Endothelial cell of umbilical vein (primary cell): ENCODE data around the gene PCTP. TPM values are rescaled to one million over a fixed set of nuclear protein-coding genes. Genes with fewer than 3 reads are reported as not detected.

ENCODE experiments used
- BruUV-seq: library from RNA; stranded (reverse); fragments of 400-500 nt; replicated peaks from 2 replicates; lab custom pipeline; 2021; lab: Mats Ljungman, UMichigan
- CTCF ChIA-PET: fragments of 300-600, 350-600 bp; sonication (Branson Sonifier 250); formaldehyde crosslinking; loops from one replicate; lab custom pipeline; 2021; ENCODE audit warnings: antibody characterized with exemption, inconsistent platforms; lab: Charles Lee
- POLR2A ChIA-PET: fragments of 300-600, 350-600 bp; sonication (Branson Sonifier 250); formaldehyde crosslinking; loops from one replicate; lab custom pipeline; 2021; ENCODE audit warnings: antibody characterized with exemption, inconsistent platforms; lab: Charles Lee
- DNase-seq: peaks from one replicate; pipeline ENCODE4 v3.0.0-alpha.2; 2011; ENCODE audit warnings: low read depth, low spot score
- FAIRE-seq: peaks from 2 replicates; lab custom pipeline; 2011; peaks lifted over from hg19 to GRCh38; lab: Jason Lieb, UNC
- H2AFZ ChIP-seq: 2 replicates; pipeline ENCODE4 v1.6.0; 2012; ENCODE audit warnings: low read depth, low read length, control low read depth, inconsistent platforms
- H3K27ac ChIP-seq: 2 replicates; pipeline ENCODE4 v1.5.1; 2011; ENCODE audit warnings: low read depth, mild to moderate bottlenecking, control low read depth, low read length, moderate library complexity; ENCODE audit not compliant: insufficient read depth
- H3K27me3 ChIP-seq, 2 experiments: 2 replicates each; pipeline versions ENCODE4 v1.6.0 to v1.6.1; 2011; ENCODE audit warnings: low read length in 2 of 2, mixed read lengths in 1 of 2; ENCODE audit not compliant: control insufficient read depth in 2 of 2, insufficient read depth in 2 of 2
- H3K36me3 ChIP-seq, 2 experiments: 2 replicates in 1 of 2; 3 replicates in 1 of 2; pipeline ENCODE4 v1.5.1; 2011; ENCODE audit warnings: low read length in 2 of 2, mild to moderate bottlenecking in 1 of 2, moderate library complexity in 1 of 2; ENCODE audit not compliant: control insufficient read depth in 2 of 2, insufficient read depth in 2 of 2; ENCODE audit errors: extremely low read depth in 1 of 2
- H3K4me1 ChIP-seq: 3 replicates; pipeline ENCODE4 v1.5.1; 2011; ENCODE audit warnings: mild to moderate bottlenecking, low read length; ENCODE audit not compliant: control insufficient read depth, insufficient read depth; ENCODE audit errors: extremely low read depth
- H3K4me2 ChIP-seq: 2 replicates; pipeline ENCODE4 v1.6.1; 2011; ENCODE audit warnings: low read length, control low read depth, mixed read lengths; ENCODE audit not compliant: insufficient read depth
- H3K4me3 ChIP-seq, 3 experiments: fragments of 200-600 bp in 1 of 3; sonication (generic), shearing (Covaris generic) in 1 of 3; replicated peaks in 1 of 3; 2 replicates each; pipeline ENCODE4 v1.5.1; 2011 to 2016; ENCODE audit warnings: control low read depth in 3 of 3, low read length in 3 of 3, mild to moderate bottlenecking in 2 of 3, inconsistent platforms in 1 of 3, low read depth in 1 of 3, moderate library complexity in 1 of 3; ENCODE audit not compliant: insufficient read depth in 1 of 3
- H3K79me2 ChIP-seq: 2 replicates; pipeline ENCODE4 v1.6.0; 2012; ENCODE audit warnings: low read length, inconsistent platforms; ENCODE audit not compliant: control insufficient read depth, insufficient read depth
- H3K9ac ChIP-seq: replicated peaks from 2 replicates; pipeline ENCODE3; 2011; ENCODE audit warnings: low read length, control low read depth; ENCODE audit not compliant: insufficient read depth; ENCODE audit errors: extremely low read depth
- H3K9me1 ChIP-seq: replicated peaks from 3 replicates; pipeline ENCODE4 v1.6.0; 2011; ENCODE audit warnings: mild to moderate bottlenecking, low read length; ENCODE audit not compliant: control insufficient read depth, insufficient read depth; ENCODE audit errors: extremely low read depth
- H3K9me3 ChIP-seq: replicated peaks from 2 replicates; pipeline ENCODE4 v1.5.1; 2012; ENCODE audit warnings: low read length, inconsistent platforms; ENCODE audit not compliant: control insufficient read depth, insufficient read depth
- H4K20me1 ChIP-seq: replicated peaks from 2 replicates; pipeline ENCODE3; 2011; ENCODE audit warnings: mild to moderate bottlenecking, low read length; ENCODE audit not compliant: control insufficient read depth, insufficient read depth; ENCODE audit errors: extremely low read depth
- EZH2 ChIP-seq: IDR thresholded peaks from 2 replicates; pipeline ENCODE4 v1.6.1; 2012; ENCODE audit warnings: borderline replicate concordance, low read depth, mild to moderate bottlenecking, moderate library complexity, low read length, inconsistent platforms; ENCODE audit not compliant: severe bottlenecking
- FOS ChIP-seq: IDR thresholded peaks from 2 replicates; pipeline ENCODE4 v1.6.1; 2011; ENCODE audit warnings: mild to moderate bottlenecking, low read length, moderate library complexity, borderline replicate concordance; ENCODE audit not compliant: insufficient read depth
- GATA2 ChIP-seq: IDR thresholded peaks from 2 replicates; pipeline ENCODE4 v1.7.0; 2011; ENCODE audit warnings: low read depth, mild to moderate bottlenecking, moderate library complexity, mixed read lengths, low read length; ENCODE audit not compliant: insufficient read length, insufficient read depth
- JUN ChIP-seq: IDR thresholded peaks from 2 replicates; pipeline ENCODE4 v1.6.1; 2011; ENCODE audit warnings: borderline replicate concordance, low read depth; ENCODE audit not compliant: insufficient read length, insufficient read depth
- MYC ChIP-seq: IDR thresholded peaks from one replicate; pipeline ENCODE4 v1.6.1; 2011; ENCODE audit warnings: mild to moderate bottlenecking, low read depth, low read length
- POLR2A ChIP-seq: IDR thresholded peaks from 2 replicates; pipeline ENCODE4 v1.6.1; 2012; ENCODE audit warnings: low read depth, mild to moderate bottlenecking, control low read depth, low read length
- POLR2AphosphoS5 ChIP-seq: IDR thresholded peaks from 2 replicates; pipeline ENCODE4 v1.6.1; 2012; ENCODE audit warnings: low read depth, mild to moderate bottlenecking, control low read depth, low read length, moderate library complexity; ENCODE audit not compliant: insufficient read depth
- dilution Hi-C: fragments of 300-500 bp; cut with MboI; formaldehyde crosslinking; loops from one replicate; pipeline ENCODE4 v1.15.0; 2019; ENCODE audit warnings: low sequenced_read_pairs; ENCODE audit not compliant: extremely low pct_ligation_motif_present
- intact Hi-C: fragments of 100-400 bp; cut with micrococcal nuclease; formaldehyde crosslinking; loops from one replicate; pipeline ENCODE4 v1.10.0; 2022
- polyA plus RNA-seq, 4 experiments: library from polyadenylated mRNA; depleted of rRNA in 3 of 4; stranded (reverse) in 3 of 4; unstranded in 1 of 4; fragments of >200 nt; gene quantifications; 2 replicates each; pipeline versions ENCODE4 v1.2.1 to v1.2.3, GENCODE V29; 2011 to 2012; ENCODE audit warnings: missing spikeins in 1 of 4
- total RNA-seq: library from RNA; stranded (reverse); gene quantifications from 2 replicates; pipeline ENCODE4 v1.2.3, GENCODE V29; 2021
- TF ChIP-seq, protein P1 (sequence below): IDR thresholded peaks from 2 replicates; pipeline ENCODE4 v1.6.1; 2011; ENCODE audit not compliant: insufficient read depth, insufficient read length
- TF ChIP-seq, protein P2 (sequence below), 2 donors: IDR thresholded peaks; 1 replicate in 1 of 2; 2 replicates in 1 of 2; pipeline ENCODE4 v1.5.1; 2011; ENCODE audit warnings: low read length in 2 of 2, mild to moderate bottlenecking in 2 of 2, moderate library complexity in 2 of 2, control low read depth in 1 of 2, inconsistent platforms in 1 of 2, low read depth in 1 of 2; ENCODE audit not compliant: insufficient read depth in 1 of 2; ENCODE audit errors: extremely low read depth in 1 of 2

The PCTP gene
- total and polyA plus RNA-seq, 2 donors (not counting 3 experiments of a cell fraction or from before 2014, with no cell fraction given): 13.5 to 18.3 TPM

DNA sequence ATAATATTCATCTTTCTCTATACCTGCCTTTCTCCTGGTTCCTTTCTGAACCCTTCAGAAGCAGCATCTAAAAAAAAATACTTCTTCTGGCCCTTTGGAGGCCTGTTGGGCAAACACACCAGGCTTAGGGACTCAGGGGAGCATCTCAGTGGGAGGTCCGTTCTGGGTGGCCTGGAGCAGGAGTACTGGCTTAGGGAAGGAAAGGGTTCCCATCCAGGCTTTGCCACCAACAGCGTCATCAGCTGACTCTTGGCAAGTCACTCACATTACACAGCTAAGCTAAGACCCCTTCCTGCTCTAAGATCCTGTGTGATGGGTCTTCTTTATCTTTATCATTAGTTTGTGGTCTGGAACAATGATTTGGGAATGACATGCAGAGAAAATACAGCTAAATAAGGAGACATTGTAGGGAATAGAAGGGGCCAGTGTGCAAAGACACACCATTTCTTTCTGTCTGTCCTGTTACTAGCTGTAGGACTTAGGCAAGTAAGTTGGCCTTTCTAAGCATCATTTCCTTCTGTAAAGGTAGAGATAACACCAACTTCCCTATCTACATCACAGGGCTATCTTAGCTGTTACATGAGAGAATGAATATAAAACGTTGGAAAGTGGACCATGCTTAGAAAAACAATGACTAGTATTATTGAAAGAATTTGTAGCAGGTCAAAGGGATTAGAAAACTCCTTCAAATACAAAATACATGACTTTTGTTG, 9.9 kb downstream of the PCTP start:
- FAIRE-seq (no peak), DNase-seq (peak; percentile 48)
- Histone ChIP-seq H3K36me3 (no peaks in the 10 kb centered on the region), H3K4me3 (no peak overlapping the region), H3K79me2 (peaks cover 9% of the 10 kb centered on the region), H4K20me1 (peaks cover 2% of the 10 kb centered on the region), H3K27me3 (no peaks in the 10 kb centered on the region), H2AFZ (no peak overlapping the region), H3K4me1 (peaks cover 22% of the 10 kb centered on the region), H3K9me1 (no peaks in the 10 kb centered on the region), H3K4me2 (peak overlapping the region; percentile 30), H3K9ac (no peak overlapping the region), H3K9me3 (no peaks in the 10 kb centered on the region), H3K27ac (peak overlapping the region; percentile 8)
- BruUV-seq: no TSS peak
- intact Hi-C loops: loop anchor here (5.0 kb wide), 1 partner anchor 173 kb away; no protein-coding TSS in a partner anchor
- ChIA-PET CTCF (interaction anchor here (0.7 to 2.5 kb wide), 5 partner anchors 10 to 246 kb away, joined by 3 to 12 read pairs (median 3); partner anchors contain the start of gene PCTP), POLR2A (interaction anchor here (1.3 kb wide), 1 partner anchor 10 kb away, joined by 4 read pairs; the partner anchor contains the start of gene PCTP)
- dilution Hi-C loops: no loop called here
- no peak for TF ChIP-seq GATA2
- no peak for TF ChIP-seq JUN
- TF ChIP-seq, protein P1, sequence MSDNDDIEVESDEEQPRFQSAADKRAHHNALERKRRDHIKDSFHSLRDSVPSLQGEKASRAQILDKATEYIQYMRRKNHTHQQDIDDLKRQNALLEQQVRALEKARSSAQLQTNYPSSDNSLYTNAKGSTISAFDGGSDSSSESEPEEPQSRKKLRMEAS: no peak
- no peak for TF ChIP-seq EZH2
- TF ChIP-seq POLR2AphosphoS5: no peak
- TF ChIP-seq MYC: no peak
- no peak for TF ChIP-seq POLR2A
- no peak for TF ChIP-seq FOS
- TF ChIP-seq, protein P2, sequence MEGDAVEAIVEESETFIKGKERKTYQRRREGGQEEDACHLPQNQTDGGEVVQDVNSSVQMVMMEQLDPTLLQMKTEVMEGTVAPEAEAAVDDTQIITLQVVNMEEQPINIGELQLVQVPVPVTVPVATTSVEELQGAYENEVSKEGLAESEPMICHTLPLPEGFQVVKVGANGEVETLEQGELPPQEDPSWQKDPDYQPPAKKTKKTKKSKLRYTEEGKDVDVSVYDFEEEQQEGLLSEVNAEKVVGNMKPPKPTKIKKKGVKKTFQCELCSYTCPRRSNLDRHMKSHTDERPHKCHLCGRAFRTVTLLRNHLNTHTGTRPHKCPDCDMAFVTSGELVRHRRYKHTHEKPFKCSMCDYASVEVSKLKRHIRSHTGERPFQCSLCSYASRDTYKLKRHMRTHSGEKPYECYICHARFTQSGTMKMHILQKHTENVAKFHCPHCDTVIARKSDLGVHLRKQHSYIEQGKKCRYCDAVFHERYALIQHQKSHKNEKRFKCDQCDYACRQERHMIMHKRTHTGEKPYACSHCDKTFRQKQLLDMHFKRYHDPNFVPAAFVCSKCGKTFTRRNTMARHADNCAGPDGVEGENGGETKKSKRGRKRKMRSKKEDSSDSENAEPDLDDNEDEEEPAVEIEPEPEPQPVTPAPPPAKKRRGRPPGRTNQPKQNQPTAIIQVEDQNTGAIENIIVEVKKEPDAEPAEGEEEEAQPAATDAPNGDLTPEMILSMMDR (IDR thresholded peaks at IDR 0.05; ENCODE audit: extremely low read depth in 1 of 2, insufficient read depth in 1 of 2, low read depth in 1 of 2, low read length in 2 of 2): no peak
